ENCODE results near the gene USP9X.
"Not testable (repeated sequence)": the region's sequence is repeated elsewhere in the genome, so short reads cannot be mapped to it uniquely, and the experiment has no call there.

USP9X gene

DNA sequence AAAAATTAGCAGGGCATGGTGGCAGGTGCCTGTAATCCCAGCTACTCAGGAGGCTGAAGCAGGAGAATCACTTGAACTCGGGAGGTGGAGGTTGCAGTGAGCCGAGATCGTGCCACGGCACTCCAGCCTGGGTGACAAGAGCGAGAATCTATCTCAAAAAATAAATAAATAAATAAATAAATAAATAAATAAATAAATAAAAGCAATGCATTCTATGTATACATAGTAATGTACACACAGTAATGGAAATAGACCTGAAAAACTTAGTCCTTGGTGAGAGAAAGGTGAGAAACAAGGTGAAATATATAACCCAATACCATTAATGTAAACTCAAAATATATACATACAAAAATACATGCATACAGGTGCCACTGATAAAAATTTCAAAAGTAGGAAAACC is 197.1 kb downstream of the USP9X start:
- not testable (repeated sequence) for DNase-seq (ENCODE audit: low spot score)

DNA sequence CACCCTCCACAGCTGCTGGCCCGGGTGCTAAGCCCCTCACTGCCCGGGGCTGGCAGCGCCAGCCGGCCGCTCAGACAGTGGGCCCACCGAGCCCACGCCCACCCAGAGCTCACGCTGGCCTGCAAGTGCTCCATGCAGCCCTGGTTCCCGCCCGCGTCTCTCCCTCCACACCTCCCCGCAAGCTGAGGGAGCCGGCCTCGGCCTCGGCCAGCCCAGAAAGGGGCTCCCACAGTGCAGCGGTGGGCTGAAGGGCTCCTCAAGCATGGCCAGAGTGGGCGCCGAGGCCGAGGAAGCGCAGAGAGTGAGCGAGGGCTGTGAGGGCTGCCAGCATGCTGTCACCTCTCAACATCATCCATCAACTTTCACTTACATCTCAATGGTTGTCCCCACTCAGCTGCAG is 200.7 kb downstream of the USP9X start:
- not testable (repeated sequence) for DNase-seq (ENCODE audit: low spot score)

Measured in Ammon's horn (tissue), 1 donor.